HG03108 (cell line): ENCODE data around the gene PPP4R4.
A peak's percentile ranks its signal among the peaks of the same experiment; 100 is the strongest.

Experiments used
- ATAC-seq: cut with Tn5 transposase; IDR thresholded peaks from one replicate; pipeline ENCODE4 v1.9.1; 2021; ENCODE audit warnings: moderate library complexity; ENCODE audit not compliant: unreplicated experiment

PPP4R4 gene, protein sequence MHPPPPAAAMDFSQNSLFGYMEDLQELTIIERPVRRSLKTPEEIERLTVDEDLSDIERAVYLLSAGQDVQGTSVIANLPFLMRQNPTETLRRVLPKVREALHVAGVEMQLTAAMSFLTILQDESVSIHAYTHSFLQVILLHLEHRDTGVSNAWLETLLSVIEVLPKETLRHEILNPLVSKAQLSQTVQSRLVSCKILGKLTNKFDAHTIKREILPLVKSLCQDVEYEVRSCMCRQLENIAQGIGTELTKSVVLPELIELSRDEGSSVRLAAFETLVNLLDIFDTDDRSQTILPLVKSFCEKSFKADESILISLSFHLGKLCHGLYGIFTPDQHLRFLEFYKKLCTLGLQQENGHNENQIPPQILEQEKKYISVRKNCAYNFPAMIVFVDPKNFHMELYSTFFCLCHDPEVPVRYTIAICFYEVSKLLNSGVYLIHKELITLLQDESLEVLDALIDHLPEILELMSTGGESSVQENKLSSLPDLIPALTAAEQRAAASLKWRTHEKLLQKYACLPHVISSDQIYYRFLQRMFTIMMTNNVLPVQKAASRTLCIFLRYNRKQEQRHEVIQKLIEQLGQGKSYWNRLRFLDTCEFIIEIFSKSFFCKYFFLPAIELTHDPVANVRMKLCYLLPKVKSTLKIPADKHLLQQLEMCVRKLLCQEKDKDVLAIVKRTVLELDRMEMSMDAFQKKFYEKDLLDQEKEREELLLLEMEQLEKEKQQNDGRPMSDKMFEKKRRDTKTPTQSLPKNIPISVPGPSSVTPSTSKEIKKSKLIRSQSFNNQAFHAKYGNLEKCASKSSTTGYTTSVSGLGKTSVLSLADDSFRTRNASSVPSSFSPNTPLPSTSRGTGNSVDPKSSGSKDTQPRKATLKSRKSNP

DNA sequence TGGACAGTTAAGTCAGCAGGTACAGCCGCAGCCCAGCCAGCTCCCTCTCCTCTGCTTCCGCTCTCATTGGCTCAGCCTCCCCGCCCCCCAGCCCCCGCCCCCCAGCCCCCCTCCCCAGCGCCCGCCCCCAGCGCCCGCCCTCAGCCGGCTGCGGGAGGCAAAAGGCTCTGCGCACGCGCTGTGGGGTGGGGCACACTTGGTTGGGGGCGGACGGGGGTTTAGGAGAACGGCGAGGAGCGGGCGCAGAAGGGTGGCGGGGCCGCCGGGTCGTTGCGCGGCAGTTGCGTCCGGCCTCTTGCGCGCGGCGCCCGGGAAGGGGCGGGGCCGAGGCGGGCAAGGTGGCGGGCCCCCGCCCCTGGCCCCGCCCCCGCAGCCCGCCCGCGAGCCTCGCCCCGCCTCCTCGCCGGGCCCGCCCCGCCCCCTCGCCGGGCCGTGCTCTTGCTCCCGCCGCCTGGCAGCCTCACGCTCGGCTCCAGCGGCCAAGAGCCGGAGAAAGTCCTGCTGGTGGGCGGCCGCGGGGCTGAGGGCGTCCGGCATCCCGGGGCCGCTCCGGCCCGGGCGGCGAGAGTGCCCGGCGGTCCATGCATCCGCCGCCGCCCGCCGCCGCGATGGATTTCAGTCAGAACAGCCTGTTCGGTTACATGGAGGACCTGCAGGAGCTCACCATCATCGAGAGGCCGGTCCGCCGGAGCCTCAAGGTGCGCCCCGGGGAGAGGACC is at the start of gene PPP4R4:
TSS of gene PPP4R4 (plus strand) at position 438 of the 719 bp plus-strand sequence. CDS start at position 582, 144 bp downstream.
- peak; percentile 86 for ATAC-seq

DNA sequence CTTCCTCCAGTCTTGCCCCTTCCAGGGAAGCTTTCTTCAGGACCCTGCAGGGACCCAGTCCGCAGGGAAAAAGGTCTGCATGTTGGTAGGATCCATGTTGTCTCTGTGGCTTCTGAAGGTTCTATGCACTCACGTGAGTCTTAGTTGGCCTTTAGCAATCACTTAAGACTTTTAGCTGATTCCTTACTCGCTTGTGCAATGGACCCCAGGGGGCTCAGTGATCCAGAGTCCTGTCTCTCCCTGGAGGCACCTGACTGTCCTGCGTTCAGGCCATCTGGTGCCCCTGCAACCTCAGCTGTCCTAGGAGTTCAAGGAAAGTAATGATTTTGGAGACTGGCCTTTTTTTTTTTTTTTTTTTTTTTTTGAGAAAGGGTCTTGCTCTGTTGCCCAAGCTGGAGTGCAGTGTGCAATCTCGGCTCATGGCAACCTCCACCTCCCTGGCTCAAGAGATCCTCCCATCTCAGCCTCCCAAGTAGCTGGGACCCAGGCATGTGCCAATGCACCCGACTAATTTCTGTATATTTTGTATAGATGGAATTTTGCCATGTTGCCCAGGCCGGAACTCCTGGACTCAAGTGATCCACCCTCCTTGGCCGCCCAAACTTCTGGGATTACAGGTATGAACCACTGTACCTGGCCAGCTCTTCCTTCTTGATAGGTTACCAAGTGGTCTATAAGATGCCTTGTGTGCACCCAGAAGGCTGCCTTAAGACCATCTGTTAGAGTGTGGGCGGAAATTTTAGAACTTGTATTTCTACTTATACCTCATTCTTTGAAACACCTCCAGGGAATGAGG is 49.3 kb upstream of the PPP4R4 start:
- no peak for ATAC-seq

GRCh38 chr14:94125659-94126418 is 48.3 kb upstream of the PPP4R4 start:
- no peak for ATAC-seq

DNA sequence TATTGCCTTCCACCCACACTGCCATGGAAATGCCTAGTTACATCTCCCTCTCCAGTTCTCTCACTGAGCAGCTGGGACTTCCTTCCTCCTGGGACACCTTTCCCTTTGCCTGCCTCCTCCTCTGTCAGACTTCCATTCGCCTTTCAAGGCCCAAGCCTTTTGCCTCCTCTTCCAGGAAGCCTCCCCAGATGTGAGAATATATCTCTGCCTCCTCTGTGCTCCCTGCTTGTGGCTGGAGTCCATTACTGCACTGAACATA is 47.8 kb upstream of the PPP4R4 start:
- no peak for ATAC-seq

- no peak for ATAC-seq
Measured at GRCh38 chr14:94126800-94127199, 47.3 kb upstream of the PPP4R4 start.

DNA sequence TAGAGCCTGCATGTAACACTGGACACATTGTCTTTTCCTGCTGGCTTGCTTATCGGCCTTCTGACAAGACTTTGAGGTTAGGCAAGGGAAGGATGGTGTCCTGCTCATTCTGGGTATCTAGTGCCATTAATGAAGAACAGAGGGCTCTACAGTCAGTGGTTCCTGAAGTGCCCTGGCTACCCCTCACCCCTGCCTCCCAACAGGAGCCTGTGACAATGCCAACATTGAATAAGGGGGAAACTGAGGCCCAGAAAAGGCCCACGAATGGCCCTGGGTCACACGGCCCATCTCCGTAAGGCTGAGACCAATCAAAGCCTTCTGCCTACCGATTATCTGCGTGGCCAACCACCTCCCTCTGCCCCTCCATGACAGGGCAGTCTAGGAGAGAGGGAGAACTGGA is 46.8 kb upstream of the PPP4R4 start:
- no peak for ATAC-seq

GRCh38 chr14:94128216-94128839 is 45.8 kb upstream of the PPP4R4 start:
- no peak for ATAC-seq

DNA sequence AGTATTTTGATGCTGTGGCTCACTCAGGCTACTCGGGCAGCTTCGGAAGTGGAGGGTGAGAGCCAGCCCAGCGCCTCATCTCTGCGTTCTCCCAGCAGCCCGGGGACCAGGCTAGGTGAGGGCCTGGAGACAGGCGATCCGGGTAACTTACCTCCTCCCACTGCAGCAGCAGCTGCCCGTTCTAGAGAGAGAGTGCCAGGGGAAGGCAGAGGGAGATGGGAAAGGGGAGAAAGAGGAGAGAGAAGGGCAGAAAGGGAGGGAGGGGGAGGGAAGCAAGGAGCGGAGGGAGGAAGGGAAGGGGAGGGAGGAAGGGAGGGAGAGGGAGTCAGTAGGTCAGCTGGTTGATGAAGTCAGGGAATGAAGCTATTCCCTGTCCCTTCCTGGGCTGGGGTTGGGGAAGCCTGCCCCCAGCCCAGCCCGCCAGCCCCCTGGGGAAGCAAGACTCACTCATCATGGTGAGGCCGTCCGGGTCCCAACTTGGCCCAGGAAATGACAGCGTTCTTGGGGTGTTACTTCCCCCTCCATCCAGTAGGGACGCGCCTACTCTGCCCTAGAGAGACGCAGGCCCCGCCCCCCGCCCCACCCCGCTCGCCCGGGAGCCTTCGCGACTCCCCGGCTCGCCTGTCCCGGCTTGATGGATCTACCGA is 44.9 kb upstream of the PPP4R4 start, which contains the start of gene IFI27L2:
TSS of gene IFI27L2 (minus strand) at position 494 of the 647 bp plus-strand sequence. CDS start at position 454, 40 bp downstream.
- ATAC-seq: peak; percentile 92

DNA sequence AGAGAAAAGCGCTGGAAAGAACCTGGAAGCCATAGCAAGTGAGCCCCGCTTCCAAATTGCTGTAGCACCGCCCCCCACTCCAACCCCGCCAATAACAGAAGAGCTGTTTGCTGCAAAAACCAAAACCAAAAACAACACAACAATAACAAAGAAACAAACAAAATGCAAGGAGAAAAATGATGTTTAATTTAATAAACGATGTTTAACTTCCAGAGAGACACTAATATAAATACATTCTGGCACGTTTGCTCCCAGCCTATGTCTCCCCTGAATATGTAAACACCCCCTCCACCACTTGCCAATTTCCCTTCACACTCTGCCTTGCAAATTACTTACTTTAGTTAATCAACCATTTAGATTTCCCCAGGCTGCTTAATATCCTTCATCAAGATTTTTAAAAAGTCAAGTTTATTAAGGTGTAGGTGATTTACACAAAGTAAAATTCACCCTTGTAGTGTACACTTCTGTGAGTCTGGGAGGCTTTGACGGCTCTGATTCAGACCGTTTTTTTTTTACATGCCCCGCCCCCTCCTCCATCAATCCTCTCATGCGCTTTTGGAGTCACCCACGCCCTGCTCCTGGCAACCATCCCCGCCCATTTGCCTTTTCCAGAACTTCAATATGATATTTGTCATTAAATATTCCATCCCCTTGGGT is 44.2 kb upstream of the PPP4R4 start:
- no peak for ATAC-seq

GRCh38 chr14:94132285-94132887 is 41.7 kb upstream of the PPP4R4 start:
- no peak for ATAC-seq

DNA sequence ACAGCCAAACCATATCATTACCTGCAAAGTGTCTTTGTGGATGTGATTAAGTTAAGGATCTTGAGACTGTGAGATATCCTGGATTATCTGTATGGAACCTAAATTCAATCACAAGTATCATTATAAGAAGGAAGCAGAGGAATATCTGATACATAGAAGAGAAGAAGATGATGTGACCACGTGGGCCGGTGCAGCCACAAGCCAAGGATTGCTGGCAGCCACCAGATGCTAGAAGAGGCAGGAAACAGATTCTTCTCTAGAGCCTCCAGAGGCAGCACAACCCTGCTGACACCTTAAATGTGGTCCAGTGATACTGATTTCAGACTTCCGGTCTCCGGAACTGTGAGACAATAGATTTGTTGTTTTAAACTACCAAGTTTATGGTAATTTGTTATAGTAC is 38.6 kb upstream of the PPP4R4 start:
- no peak for ATAC-seq

- ATAC-seq: peak; percentile 58
Measured at GRCh38 chr14:94136575-94137331, 37.4 kb upstream of the PPP4R4 start.

DNA sequence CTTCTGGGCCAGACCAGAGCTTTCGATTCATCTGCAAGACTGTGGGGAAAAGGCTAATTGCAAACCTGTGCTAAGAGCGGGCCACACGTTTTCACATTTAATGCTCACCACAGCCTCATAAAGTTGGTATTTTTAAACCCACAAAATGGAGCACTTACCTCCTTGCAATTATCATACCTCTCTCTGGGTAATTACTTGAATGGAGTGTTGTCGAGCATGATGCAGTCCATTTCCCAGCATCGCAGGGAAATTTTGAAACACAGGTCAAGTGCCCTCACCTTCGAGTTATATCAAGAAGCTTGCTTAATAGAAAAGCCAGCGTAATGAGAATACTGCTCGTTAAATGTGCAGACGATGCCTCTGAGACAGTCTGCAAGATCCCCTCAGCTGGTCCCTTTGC is 35.9 kb upstream of the PPP4R4 start:
- ATAC-seq: no peak

- no peak for ATAC-seq
Measured at GRCh38 chr14:94139006-94139405, 35.1 kb upstream of the PPP4R4 start.

GRCh38 chr14:94139421-94139820 is 34.7 kb upstream of the PPP4R4 start:
- no peak for ATAC-seq

GRCh38 chr14:94142247-94142646 is 31.9 kb upstream of the PPP4R4 start:
- no peak for ATAC-seq

GRCh38 chr14:94142836-94143235 is 31.3 kb upstream of the PPP4R4 start:
- no peak for ATAC-seq
